ENCODE measurements around the gene SIK3.

SIK3 gene

GRCh38 chr11:116970485-116971292 lies 127.5 kb downstream of the SIK3 start:
- DNase-seq (ENCODE audit: low spot score): no peak

DNA sequence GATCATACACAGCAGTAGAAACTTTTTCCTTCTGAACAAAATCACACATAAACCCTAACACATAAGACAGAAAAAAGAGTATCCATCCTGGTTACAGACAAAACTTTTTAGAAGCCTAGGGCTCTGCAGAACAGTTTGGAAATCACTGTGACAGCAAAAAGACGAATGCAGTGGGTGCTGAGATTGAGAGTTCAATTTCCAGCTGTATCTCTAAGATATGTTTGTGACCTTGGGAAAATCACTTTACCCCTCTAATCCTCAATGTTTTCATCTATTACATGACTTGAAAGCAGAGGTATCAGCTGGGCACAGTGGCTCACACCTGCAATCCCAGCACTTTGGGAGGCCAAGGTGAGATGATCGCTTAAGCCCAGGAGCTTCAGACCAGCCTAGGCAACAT lies 128.5 kb downstream of the SIK3 start:
- no peak for DNase-seq (ENCODE audit: low spot score)

GRCh38 chr11:116964269-116964668 lies 134.0 kb downstream of the SIK3 start:
- no peak for DNase-seq (ENCODE audit: low spot score)

DNA sequence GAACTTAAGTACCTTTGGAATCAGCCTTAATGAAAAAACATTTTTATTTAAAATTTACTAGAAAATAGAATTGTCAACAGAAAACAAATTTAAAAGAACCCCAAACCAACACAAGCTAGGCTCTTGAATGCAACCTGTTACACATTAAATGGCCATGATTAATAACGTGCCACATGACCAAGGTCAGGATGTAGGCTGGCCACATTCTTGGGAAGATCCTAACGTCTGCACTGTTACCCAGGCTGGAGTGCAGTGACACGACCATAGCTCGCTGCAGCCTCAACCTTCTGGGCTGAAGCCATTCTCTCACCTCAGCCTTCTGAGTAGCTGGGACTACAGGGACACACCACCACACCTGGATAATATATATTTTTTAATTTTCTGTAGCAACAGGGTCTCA lies 134.4 kb downstream of the SIK3 start:
- no peak for DNase-seq (ENCODE audit: low spot score)

GRCh38 chr11:116962108-116962507 lies 136.1 kb downstream of the SIK3 start:
- DNase-seq (ENCODE audit: low spot score): no peak

DNA sequence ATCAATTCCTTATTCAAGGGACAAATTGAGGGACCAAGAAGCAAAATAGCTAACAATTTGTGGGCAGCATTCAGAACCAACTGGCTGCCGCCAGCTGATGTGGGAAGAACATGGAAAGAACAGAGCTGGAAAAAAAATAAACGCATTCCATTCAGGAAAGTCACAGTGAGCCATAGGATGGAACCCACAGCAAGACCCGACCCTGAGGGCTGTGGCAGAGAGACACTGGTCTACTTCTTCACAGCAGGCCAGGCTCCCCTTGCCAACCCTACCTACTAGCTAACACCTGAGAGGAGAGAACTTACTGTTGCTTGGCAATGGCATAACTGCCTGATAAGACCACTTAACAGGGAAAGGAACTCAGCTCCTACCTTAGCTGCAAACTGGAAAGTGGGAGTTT lies 137.3 kb downstream of the SIK3 start:
- no peak for DNase-seq (ENCODE audit: low spot score)

DNA sequence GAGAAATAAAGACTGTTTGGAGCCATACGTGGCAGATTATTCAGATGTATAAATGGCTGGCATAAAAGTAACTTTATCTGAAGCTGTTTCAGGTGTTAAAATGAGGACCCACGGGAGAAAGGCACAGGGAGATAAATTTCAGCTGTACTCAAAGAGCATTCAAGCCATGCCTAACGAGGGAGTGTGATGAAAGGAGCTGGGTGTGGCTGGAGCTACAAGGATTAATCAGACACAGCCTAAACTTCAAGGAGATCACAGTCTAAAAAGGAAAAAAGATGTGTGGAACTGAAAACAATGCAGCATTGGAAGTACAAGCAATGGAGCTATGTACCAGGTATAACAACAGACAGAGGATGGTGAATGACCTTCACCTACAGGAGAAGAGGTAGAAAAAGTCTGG lies 140.0 kb downstream of the SIK3 start:
- DNase-seq (ENCODE audit: low spot score): no peak

DNA sequence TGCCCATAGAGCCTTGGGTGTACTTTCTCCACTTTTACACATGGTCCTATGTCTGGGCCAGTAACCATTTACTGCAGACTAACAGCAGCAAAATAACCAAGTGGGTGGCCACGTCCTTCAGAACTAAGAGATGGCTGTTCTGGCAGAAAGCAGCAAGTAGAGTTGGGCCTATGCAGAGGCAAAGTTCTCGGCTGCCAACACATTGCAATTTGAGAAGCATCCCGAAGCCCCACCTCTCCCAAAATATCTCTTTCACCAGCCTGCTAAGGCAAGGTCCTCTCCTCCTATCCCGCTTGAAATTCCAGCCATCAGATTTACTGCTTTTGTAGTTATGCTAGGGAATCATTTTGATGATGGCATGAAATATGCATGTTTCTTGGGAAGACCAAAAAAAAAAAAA lies 142.3 kb downstream of the SIK3 start:
- DNase-seq (ENCODE audit: low spot score): no peak

- DNase-seq (ENCODE audit: low spot score): no peak
These were observed 142.7 kb downstream of the SIK3 start for GRCh38 chr11:116955548-116955947.

DNA sequence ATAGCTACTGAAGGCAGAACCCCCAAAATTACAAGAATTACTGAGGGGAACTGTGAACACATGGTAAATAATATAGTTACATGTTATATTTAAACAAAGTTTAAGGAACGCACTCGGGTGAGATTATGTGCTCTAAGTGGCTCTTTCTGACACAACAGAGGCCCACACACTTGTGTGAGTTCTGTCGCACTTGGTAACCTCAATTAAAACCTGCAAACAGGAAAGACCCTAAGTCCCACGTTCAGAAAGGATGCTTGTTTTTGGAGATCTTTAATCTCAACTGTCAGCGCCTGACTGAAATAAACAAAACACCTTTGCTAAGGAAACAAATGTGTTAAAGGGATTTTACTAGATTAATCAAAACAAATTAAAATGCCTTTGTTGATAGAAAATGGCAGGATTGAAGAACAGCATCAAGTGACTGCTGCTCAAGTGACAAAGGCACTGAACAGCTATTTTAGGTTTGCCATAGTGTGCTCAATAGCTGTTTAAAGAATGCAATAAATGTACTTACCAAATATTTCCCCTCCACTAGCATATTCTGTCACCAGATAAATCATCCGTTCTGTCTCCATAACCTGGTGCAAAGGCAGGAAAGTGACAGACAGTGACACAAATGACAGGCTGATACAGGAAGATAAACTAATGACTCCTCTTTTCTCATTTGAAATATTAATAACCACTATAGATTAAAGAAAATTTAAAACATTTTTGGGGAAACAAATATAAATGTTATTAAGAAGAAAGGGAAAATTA lies 144.5 kb downstream of the SIK3 start:
- no peak for DNase-seq (ENCODE audit: low spot score)

DNA sequence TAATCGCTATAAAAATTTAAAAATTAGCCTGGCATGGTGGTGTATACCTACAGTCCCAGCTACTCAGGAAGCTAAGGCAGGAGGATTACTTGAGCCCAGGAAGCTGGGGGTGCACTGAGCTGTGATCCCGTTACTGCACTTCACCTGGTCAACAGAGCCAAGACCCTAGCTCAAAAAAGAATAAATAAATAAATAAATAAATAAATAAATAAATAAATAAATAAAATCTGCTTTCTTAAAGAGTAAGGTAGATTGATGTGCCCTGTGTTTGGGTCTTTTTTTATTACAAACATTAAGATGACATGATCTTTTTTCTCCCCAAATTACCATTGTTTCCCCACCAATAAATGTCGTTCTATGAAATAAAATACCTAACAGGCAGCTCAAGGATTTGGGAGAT lies 146.5 kb downstream of the SIK3 start:
- DNase-seq (ENCODE audit: low spot score): no peak

DNA sequence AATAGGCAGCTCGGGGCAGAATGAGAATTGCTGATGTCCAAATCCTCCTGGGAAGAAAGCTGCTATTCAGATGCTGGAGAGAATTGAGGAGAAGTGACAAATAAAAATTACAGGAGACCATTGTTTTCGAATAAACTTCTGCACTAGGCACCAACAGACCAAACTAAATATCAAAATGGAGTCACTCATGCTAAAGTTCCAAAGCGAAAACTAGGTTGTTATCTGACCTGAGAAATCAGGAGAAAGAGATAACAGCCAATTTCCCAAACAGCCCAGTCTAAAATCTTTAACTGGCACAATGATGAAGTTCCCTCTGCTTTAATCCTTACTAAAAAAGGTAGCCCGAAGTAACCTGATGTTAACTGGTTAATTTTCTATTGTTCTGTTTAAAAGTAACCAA lies 148.0 kb downstream of the SIK3 start:
- DNase-seq (ENCODE audit: low spot score): no peak

DNA sequence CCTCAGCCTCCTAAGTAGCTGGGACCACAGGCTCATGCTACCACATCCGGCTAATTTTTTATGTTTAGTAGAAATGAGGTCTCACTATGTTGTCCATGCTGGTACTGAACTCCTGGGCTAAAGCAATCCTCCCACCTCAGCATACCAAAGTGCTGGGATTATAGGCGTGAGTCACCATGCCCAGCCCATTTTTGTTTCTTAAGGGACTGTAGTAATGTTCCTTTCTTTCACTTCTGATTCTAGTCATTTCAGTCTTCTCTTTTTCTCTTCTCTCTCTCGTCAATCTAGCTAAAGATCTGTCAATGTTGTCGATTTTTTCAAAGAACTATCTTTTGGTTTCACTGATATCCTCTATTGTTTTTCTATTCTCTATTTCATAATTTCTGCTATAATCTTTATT lies 149.8 kb downstream of the SIK3 start:
- no peak for DNase-seq (ENCODE audit: low spot score)

DNA sequence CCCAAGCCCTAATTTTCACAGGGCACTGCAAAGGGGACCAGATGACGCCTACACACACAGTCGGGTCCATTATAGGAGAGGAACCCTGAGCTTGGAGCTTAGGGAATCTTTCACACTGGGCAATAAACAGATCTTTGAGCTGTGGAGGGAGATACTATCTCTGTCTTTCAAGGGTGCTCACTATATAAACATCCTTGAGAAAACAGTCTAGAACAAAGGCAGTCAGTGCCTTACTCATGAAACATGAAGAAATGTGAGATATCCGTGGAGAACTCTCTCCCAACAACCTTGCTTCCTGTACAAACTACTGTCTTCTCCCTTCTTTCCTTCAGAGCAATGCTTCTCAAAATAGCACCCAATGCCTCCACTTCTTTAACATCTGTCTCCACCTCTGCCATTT lies 151.8 kb downstream of the SIK3 start:
- no peak for DNase-seq (ENCODE audit: low spot score)

DNA sequence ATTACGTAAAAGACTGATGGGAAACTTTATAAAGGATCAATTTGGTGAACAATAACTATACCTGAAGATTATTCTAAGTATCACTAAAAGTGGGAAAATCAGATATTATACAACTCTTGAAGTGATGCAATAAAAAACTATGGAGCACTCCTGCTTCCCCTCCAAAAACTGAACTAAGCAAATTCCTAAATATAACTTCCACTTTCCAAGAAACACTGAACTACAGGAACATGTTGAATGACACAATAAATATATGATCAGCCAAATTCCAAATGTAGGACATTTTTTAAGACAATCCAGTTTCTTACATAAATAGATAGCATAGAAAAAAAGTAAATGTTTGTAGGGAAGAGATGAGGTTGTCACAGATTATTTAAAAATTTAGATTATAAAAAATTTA lies 158.7 kb downstream of the SIK3 start:
- no peak for DNase-seq (ENCODE audit: low spot score)

- no peak for DNase-seq (ENCODE audit: low spot score)
These were observed 159.7 kb downstream of the SIK3 start for GRCh38 chr11:116938471-116939070.

DNA sequence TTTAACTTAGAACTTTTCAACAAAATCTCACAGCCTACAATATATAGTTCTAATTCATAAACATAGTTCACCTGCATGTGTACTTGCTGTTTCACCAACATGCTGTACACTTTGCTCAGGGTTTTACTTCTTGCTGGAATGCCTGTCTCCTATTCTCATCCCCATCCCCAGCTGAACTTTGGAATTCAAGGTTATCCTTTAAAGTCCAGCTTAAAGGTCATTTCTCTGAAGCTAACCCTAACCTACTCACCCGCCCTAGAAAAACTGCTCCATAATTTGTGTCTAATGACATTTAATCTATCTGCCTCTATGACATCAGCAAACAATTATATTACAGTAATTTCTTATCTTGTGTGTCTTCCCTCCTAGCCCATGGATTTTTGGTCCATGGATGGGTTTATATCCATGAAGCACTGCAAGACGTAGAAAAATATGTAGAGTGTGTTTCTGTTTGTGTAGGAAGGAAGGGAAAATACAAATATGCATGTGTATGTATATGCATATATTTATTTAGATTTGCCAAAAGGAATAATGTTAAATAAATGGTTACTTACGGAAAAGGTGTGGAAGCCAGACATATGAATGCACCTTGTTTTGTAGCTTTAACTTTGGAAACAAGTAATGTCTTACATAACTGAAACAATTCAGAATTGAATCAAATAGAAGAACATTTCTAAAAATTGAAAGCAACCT lies 161.3 kb downstream of the SIK3 start:
- no peak for DNase-seq (ENCODE audit: low spot score)

DNA sequence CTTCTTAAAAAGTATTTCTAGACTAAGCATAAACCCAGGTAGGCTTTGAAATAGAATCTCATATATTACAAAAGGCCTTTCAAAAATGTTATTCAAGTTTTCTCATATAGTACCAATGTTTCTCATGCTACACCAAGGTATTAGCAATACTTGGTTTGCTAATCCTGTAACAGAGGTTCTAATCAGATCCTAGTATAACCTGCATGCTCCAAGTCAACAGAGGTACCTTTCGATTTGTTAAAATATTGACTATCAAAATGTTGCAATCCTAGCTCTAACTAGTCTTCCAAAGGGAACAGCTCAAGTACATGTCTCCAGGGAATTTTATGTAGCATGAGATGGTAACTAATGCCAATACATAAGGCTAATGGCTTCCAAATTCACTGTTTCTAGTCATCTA lies 162.7 kb downstream of the SIK3 start:
- no peak for DNase-seq (ENCODE audit: low spot score)

DNA sequence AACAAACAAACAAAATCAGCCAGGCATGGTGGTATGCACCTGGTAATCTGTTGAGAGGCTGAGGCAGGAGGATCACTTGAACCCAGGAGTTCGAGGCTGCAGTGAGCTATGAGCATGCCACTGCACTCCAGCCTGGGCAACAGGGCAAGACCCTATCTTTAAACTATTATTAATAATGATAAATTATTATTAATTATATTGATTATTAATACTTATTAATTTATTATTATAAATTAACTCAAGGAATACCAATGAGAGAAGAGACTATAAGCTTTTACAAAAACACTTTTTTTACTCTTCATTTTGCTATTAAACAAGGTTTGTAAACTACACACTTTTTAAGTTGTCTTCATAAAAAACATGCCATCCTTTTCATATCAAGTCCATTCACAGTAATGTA lies 163.1 kb downstream of the SIK3 start:
- no peak for DNase-seq (ENCODE audit: low spot score)

GRCh38 chr11:116933961-116934360 lies 164.3 kb downstream of the SIK3 start:
- DNase-seq (ENCODE audit: low spot score): no peak

DNA sequence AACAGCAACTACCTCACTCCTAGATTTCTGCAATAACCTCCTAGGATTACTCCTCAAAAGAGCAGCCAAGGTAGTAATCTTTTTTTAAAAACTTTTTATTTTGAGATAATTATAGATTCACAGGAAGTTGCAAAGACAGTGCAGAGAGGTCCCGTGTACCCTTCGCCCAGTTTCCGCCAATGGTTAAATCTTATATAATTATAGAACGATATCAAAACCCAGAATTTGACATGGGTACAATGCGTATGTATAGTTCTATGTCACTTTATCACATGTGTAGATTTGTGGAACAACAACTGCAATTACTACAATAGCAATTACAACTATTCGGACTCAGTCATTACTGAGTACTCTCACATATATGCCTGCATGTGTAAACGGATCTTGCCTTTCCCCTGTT lies 166.0 kb downstream of the SIK3 start:
- DNase-seq (ENCODE audit: low spot score): no peak

Data from SK-N-DZ (cell line).